Natural killer cell (primary cell): ENCODE results near the gene SPIN2A. TPM values are rescaled to one million over a fixed set of nuclear protein-coding genes. Genes with fewer than 3 reads are reported as not detected.
A peak's percentile ranks its signal among the peaks of the same experiment; 100 is the strongest.
"Not testable (repeated sequence)": the region's sequence is repeated elsewhere in the genome, so short reads cannot be mapped to it uniquely, and the experiment has no call there.

ENCODE experiments used
- ATAC-seq, 3 donors: fragments of 150-1000 bp in 2 of 3; fragments of 200-7000 bp in 1 of 3; cut with Tn5 transposase; 1 replicate in 1 of 3; 2 replicates in 2 of 3; pipeline ENCODE4 v1.10.0; 2021; ENCODE audit warnings: mild to moderate bottlenecking in 2 of 3, moderate library complexity in 2 of 3
- DNase-seq, 2 donors: peaks; one replicate each; pipeline versions ENCODE4 v3.0.0 to v3.0.0-alpha.2; 2013 to 2021; ENCODE audit warnings: mixed read lengths in 1 of 2
- H3K27ac ChIP-seq: one replicate; pipeline ENCODE4 v1.5.1; 2013; ENCODE audit warnings: mild to moderate bottlenecking, low read length
- H3K27me3 ChIP-seq: one replicate; pipeline ENCODE4 v1.6.1; 2013; ENCODE audit warnings: low read length; ENCODE audit not compliant: control insufficient read depth, insufficient read depth
- H3K36me3 ChIP-seq: one replicate; pipeline ENCODE4 v1.6.1; 2013; ENCODE audit warnings: low read length; ENCODE audit not compliant: control insufficient read depth, insufficient read depth
- H3K4me1 ChIP-seq: one replicate; pipeline ENCODE4 v1.6.1; 2013; ENCODE audit warnings: low read length; ENCODE audit not compliant: control insufficient read depth, insufficient read depth
- H3K4me3 ChIP-seq: one replicate; pipeline ENCODE4 v1.5.1; 2013; ENCODE audit warnings: low read length
- H3K9me3 ChIP-seq: one replicate; pipeline ENCODE4 v1.6.1; 2013; ENCODE audit warnings: low read length; ENCODE audit not compliant: control insufficient read depth, insufficient read depth
- H3K27ac Mint-ChIP-seq, 2 donors: one replicate each; pipeline ENCODE4 v1.8.0; 2022; ENCODE audit warnings: mild to moderate bottlenecking in 2 of 2, mixed read lengths in 2 of 2, moderate library complexity in 1 of 2
- H3K27me3 Mint-ChIP-seq, 2 donors: one replicate each; pipeline ENCODE4 v1.8.0; 2022; ENCODE audit warnings: low read depth in 2 of 2, mixed read lengths in 2 of 2
- H3K36me3 Mint-ChIP-seq: one replicate; pipeline ENCODE4 v1.8.0; 2022; ENCODE audit warnings: mixed read lengths
- H3K4me1 Mint-ChIP-seq, 2 donors: one replicate each; pipeline ENCODE4 v1.8.0; 2022; ENCODE audit warnings: mixed read lengths in 2 of 2
- H3K4me3 Mint-ChIP-seq: one replicate; pipeline ENCODE4 v1.8.0; 2022; ENCODE audit warnings: mild to moderate bottlenecking, moderate library complexity, mixed read lengths
- H3K9me3 Mint-ChIP-seq, 2 donors: one replicate each; pipeline ENCODE4 v1.8.0; 2022; ENCODE audit warnings: mixed read lengths in 2 of 2
- CTCF ChIP-seq: fragments of 200-600 bp; IDR thresholded peaks from one replicate; pipeline ENCODE4 v1.8.0; 2022; ENCODE audit warnings: antibody characterized with exemption
- WGBS: methylation state at CpG from one replicate; pipeline ENCODE4 v1.1.7; 2013; ENCODE audit warnings: missing lambda C conversion rate; ENCODE audit not compliant: insufficient coverage; 5-methylcytosine and 5-hydroxymethylcytosine counted together
- intact Hi-C: fragments of 100-400 bp; cut with micrococcal nuclease; formaldehyde crosslinking; loops from one replicate; pipeline ENCODE4 v1.14.2; 2022
- total RNA-seq, 4 donors: library from RNA; stranded (reverse); fragments of 120-200 nt in 1 of 4; gene quantifications; one replicate each; pipeline versions ENCODE4 v1.2.3 to v1.2.4, GENCODE V29; 2013 to 2022

The SPIN2A gene
- total RNA-seq, 3 donors from 2014 or later (not counting 1 experiment from before 2014, with no cell fraction given): 0.43 to 1.4 (median 1.3) TPM

GRCh38 chrX:57133706-57134105, 3.5 kb downstream of the SPIN2A start:
- H3K36me3 ChIP-seq: no peaks in the 10 kb centered on the region
- intact Hi-C loops: no loop called here
- 100% methylated on average over 1 of the region's 4 CpGs for WGBS
- H3K27ac Mint-ChIP-seq: no peak overlapping the region
- no peaks in the 10 kb centered on the region for H3K36me3 Mint-ChIP-seq
- no peaks in the 10 kb centered on the region for H3K4me1 ChIP-seq
- no peaks in the 10 kb centered on the region for H3K9me3 Mint-ChIP-seq
- no peaks in the 10 kb centered on the region for H3K9me3 ChIP-seq
- H3K4me1 Mint-ChIP-seq: peaks cover 0 to 5% of the 10 kb centered on the region in 2 donors
- DNase-seq: no peak
- no peak for ATAC-seq
- H3K4me3 ChIP-seq: no peak overlapping the region
- H3K27me3 ChIP-seq: no peaks in the 10 kb centered on the region
- no peak for TF ChIP-seq CTCF
- H3K4me3 Mint-ChIP-seq: no peak overlapping the region
- no peaks in the 10 kb centered on the region for H3K27me3 Mint-ChIP-seq
- H3K27ac ChIP-seq: no peak overlapping the region

GRCh38 chrX:57133284-57133683, 3.9 kb downstream of the SPIN2A start:
- H3K9me3 ChIP-seq, H3K4me3 Mint-ChIP-seq, H3K27ac Mint-ChIP-seq, H3K27me3 Mint-ChIP-seq, H3K36me3 Mint-ChIP-seq, H3K36me3 ChIP-seq, H3K27ac ChIP-seq, H3K4me1 Mint-ChIP-seq, H3K27me3 ChIP-seq, H3K4me3 ChIP-seq, ATAC-seq, DNase-seq, intact Hi-C loops, H3K4me1 ChIP-seq, H3K9me3 Mint-ChIP-seq: not testable (repeated sequence)
- WGBS: 92% methylated on average over 2 of the region's 4 CpGs

- DNase-seq: no peak
- H3K9me3 ChIP-seq: no peaks in the 10 kb centered on the region
- H3K27ac ChIP-seq: no peak overlapping the region
- Mint-ChIP-seq H3K4me3 (no peak overlapping the region), H3K36me3 (no peaks in the 10 kb centered on the region), H3K27me3 (no peaks in the 10 kb centered on the region), H3K9me3 (no peaks in the 10 kb centered on the region), H3K27ac (no peak overlapping the region), H3K4me1 (no peaks in the 10 kb centered on the region)
- no peaks in the 10 kb centered on the region for H3K4me1 ChIP-seq
- TF ChIP-seq CTCF: no peak
- no peak for ATAC-seq
- WGBS: 95% methylated on average over 7 of the region's 7 CpGs
- intact Hi-C loops: no loop called here
- H3K27me3 ChIP-seq: no peaks in the 10 kb centered on the region
- H3K4me3 ChIP-seq: no peak overlapping the region
- H3K36me3 ChIP-seq: no peaks in the 10 kb centered on the region
Observed at GRCh38 chrX:57132046-57132445, 5.2 kb downstream of the SPIN2A start.

GRCh38 chrX:57121816-57122215, 15.4 kb downstream of the SPIN2A start:
- no peaks in the 10 kb centered on the region for H3K9me3 Mint-ChIP-seq
- H3K9me3 ChIP-seq: no peaks in the 10 kb centered on the region
- intact Hi-C loops: no loop called here
- peak overlapping the region; percentile 71 for H3K4me3 ChIP-seq
- no peaks in the 10 kb centered on the region for H3K27me3 ChIP-seq
- no peak for ATAC-seq
- H3K27ac Mint-ChIP-seq: peak overlapping the region; percentile 64 to 95
- peaks cover 0 to 6% of the 10 kb centered on the region in 2 donors for H3K27me3 Mint-ChIP-seq
- H3K4me3 Mint-ChIP-seq: peak overlapping the region; percentile 93
- H3K36me3 Mint-ChIP-seq: no peaks in the 10 kb centered on the region
- no peak for DNase-seq
- WGBS: no CpG with 5 or more reads among the region's 10 CpGs
- TF ChIP-seq CTCF: no peak
- peaks cover 6 to 27% of the 10 kb centered on the region in 2 donors for H3K4me1 Mint-ChIP-seq
- no peaks in the 10 kb centered on the region for H3K36me3 ChIP-seq
- H3K4me1 ChIP-seq: peaks cover 4% of the 10 kb centered on the region
- peak overlapping the region; percentile 48 for H3K27ac ChIP-seq
